Measurements from ENCODE around the gene UFD1.

GRCh38 chr22:19514831-19515565 lies 36.0 kb upstream of the UFD1 start:
- TF ChIP-seq CTCF (conservative IDR thresholded peaks at IDR 0.05; ENCODE audit: low read depth, low read length) (no peak), MXI1 (IDR thresholded peaks at IDR 0.05; ENCODE audit: borderline replicate concordance, low read depth, low read length) (no peak), FOS (IDR thresholded peaks at IDR 0.05; ENCODE audit: low read depth, low read length) (no peak), POLR2A (IDR thresholded peaks at IDR 0.05; ENCODE audit: low read depth, low read length) (no peak), RAD21 (IDR thresholded peaks at IDR 0.05; ENCODE audit: low read length) (no peak), CEBPB (IDR thresholded peaks at IDR 0.05; ENCODE audit: low read depth, low read length) (no peak), MAZ (IDR thresholded peaks at IDR 0.05; ENCODE audit: borderline replicate concordance, low read depth, low read length) (no peak), NFE2L2 (IDR thresholded peaks at IDR 0.05; ENCODE audit: low read depth, low read length) (no peak), CHD1 (IDR thresholded peaks at IDR 0.05; ENCODE audit: low read depth, low read length) (no peak)
- TF ChIP-seq, protein P1, sequence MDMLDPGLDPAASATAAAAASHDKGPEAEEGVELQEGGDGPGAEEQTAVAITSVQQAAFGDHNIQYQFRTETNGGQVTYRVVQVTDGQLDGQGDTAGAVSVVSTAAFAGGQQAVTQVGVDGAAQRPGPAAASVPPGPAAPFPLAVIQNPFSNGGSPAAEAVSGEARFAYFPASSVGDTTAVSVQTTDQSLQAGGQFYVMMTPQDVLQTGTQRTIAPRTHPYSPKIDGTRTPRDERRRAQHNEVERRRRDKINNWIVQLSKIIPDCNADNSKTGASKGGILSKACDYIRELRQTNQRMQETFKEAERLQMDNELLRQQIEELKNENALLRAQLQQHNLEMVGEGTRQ (IDR thresholded peaks at IDR 0.05; ENCODE audit: low read depth, low read length) = no peak
